CD4-positive, alpha-beta T cell treated with Interleukin-10 for 1 hour (primary cell): ENCODE data around the gene KDM4B.

Experiments
- DNase-seq: peaks from one replicate; pipeline ENCODE4 v3.0.0-alpha.2; 2020

The KDM4B gene

GRCh38 chr19:5074830-5075394 is 106.0 kb downstream of the KDM4B start:
- no peak for DNase-seq

DNA sequence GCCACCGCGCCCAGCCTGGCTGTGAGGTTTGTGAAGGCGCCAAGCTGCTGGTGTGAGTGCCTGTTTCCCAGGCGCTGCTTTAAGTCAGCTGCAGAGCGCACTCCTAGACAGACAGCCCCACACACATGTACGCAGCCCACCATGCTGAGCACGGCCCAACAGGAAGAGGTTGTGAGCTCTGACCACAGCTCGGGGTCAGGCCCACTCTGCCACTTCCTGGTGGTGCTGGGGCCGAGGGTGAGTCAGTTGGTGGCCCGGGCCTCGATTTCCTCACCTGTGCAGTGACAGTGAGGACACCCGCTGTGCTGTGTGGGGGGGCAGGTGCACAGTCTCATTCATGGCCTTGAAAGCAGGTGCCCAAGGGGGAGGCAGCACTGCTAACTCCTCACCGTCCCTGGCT is 106.7 kb downstream of the KDM4B start:
- DNase-seq, result peak; percentile 8

DNA sequence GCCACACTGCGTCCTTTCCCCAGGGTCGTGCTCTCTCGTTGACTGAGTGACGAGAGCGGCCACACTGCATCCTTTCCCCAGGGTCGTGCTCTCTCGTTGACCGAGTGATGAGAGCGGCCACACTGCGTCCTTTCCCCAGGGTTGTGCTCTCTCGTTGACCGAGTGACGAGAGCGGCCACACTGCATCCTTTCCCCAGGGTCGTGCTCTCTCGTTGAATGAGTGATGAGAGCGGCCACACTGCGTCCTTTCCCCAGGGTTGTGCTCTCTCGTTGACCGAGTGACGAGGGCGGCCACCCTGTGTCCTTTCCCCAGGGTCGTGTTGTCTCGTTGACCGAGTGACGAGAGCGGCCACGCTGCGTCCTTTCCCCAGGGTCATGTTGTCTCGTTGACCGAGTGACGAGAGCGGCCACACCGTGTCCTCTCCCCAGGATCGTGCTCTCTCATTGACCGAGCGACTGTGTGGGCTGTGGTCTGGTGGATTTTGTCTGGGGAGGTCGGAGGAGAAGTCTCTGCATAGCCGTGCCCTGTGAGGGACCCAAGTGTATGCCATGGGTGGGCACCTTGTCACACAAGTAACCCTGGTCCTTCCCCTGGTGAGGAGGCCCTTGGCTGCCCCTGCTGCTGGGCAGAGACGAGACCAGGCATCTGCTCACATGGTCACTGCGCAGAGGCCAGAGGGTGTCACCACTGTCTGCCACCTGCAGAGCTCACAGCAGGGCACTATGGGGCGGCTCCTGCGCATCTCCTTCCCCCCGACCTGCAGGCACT is 107.7 kb downstream of the KDM4B start:
- no peak for DNase-seq

DNA sequence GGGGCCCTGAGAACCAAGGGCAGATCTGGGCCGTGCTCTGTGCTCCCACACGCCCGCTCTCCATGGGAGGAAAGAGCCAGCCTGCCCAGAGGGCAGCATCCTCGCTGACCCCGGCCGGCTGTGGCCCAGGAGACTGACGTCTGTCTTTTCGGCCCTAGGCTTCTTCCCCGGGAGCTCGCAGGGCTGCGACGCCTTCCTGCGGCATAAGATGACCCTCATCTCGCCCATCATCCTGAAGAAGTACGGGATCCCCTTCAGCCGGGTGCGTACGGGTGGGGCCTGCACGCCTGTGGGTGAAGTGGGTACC is 108.2 kb downstream of the KDM4B start:
- no peak for DNase-seq

- peak; percentile 29 for DNase-seq
Observed at GRCh38 chr19:5078182-5078581, 109.3 kb downstream of the KDM4B start.

DNA sequence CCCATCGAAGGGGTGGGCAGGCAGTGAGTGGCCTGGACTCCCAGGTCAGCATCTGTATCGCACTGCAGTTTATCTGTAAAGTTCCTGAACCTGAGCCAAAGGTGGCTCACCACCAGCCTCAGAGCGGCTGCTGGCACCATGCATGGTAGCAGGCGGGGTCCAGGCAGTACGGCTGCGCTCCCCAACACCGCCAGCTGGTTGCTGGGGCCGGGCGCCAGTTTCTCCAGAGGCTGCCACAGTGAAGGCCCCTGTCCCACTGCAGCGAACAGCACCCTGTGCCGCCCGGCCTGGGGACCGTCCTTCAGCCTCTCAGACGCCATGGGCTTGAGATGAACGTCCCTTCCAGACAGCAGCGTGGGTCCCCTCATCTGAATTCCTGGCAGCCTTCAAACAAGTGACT is 109.8 kb downstream of the KDM4B start:
- DNase-seq, result no peak

DNA sequence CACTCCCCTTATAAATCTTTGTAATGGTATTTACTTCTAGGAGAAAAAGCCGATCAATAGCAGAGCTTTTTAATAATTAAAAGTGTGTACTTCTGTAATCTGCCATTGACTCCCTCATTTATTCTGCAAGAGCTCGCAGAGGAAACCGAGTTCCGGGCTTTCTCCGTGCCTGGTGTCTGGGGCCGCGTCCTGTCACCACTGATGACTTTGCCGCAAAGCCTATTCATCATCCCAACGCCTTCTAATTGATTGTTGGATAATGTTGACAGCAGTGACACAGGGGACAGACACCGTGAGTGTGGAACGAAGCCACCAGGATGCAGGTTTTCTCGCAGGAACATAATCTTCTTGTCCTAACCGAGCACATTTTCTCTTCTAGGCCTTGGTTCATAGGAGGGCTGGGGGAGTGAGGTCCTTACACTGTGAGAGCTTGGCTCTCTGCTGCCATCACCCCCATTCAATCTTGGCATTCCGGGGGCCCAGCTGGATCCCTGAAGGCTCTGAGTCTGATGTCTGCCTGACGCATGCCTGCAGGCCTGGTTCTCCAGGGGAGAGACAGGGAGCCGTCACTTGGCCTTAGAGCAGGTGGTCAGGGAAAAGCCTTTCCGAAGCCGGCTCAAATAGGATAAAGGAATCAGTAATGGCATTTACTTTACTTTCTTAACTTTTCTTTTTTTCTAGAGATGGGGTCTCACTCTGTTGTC is 110.3 kb downstream of the KDM4B start:
- DNase-seq, result no peak

GRCh38 chr19:5080030-5080654 is 111.2 kb downstream of the KDM4B start:
- DNase-seq, result no peak

DNA sequence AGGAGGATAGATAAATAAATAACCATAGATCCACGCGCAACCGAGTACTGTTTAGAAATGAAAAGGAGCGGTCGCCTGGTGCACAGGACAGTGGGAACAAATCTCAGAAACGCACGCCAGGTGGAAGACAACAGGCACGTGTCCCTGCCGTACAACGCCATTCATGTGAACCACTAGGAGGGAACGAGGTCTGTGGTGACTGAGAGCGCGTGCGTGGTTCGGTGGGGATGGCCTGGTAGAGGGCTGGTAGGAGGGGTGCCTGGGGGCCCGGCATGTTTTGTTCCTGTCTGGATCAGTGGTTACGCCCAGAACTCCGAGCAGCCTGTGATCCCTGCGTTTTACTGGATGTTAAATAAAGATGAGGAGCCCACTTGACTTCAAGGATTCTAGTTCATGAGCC is 111.9 kb downstream of the KDM4B start:
- no peak for DNase-seq

- DNase-seq, result no peak
Observed at GRCh38 chr19:5081443-5082161, 112.7 kb downstream of the KDM4B start.

GRCh38 chr19:5083547-5083965 is 114.6 kb downstream of the KDM4B start:
- DNase-seq, result no peak

GRCh38 chr19:5085566-5085965 is 116.7 kb downstream of the KDM4B start:
- DNase-seq, result no peak

- DNase-seq, result peak; percentile 28
Observed at GRCh38 chr19:5086230-5086629, 117.3 kb downstream of the KDM4B start.

GRCh38 chr19:5086725-5087439 is 118.0 kb downstream of the KDM4B start:
- no peak for DNase-seq

DNA sequence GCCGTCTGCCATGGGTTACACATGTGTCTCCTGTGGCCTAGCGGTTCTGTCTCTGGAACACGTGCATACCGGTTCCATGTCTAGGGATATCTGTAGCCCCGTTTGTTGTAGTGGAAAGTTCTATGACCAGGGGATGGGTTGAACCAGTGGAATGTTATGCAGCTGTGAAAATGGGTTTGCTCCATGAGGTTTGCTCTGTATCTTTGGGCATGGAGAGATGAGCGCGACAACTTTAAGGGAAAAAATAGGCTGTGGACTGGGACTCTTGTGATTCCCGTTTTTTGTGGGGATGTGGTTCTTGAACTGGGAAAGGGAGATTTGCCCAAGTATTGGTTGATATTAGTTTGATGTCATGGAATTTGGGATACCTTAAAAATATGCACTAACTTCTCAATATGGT is 120.4 kb downstream of the KDM4B start:
- no peak for DNase-seq

GRCh38 chr19:5090465-5091017 is 121.6 kb downstream of the KDM4B start:
- no peak for DNase-seq

DNA sequence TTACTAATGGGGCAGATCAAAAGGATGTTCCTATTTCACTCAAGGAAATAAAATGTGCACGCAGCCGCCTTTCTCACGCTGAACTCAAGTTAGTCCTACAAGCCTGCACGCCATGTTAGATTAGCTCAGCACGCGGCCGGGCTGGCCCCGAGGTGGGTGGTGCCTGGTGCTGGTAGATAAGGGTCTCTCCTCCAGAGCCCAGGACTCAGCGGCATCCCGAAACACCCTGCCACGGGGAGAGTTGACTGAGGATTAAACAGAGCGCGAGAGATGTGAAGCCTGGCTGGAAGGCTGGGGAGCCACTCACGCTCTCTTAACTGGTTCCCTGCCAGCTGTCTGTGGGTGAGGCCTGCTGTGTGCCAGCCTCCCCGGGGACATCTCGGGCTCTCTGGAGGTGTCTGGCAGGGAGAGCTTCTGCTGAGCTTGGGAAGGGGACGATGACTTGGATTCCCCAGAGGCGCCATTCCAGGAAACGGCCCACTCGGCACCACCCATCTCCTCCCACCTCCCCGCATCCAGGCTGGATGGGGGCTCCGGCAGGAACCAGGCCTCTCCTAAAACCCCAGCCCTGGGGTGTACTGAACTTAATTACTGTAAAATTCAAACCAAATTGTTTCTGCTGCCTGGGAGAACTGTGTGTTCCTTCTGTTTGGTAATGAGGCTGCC is 122.2 kb downstream of the KDM4B start:
- no peak for DNase-seq

DNA sequence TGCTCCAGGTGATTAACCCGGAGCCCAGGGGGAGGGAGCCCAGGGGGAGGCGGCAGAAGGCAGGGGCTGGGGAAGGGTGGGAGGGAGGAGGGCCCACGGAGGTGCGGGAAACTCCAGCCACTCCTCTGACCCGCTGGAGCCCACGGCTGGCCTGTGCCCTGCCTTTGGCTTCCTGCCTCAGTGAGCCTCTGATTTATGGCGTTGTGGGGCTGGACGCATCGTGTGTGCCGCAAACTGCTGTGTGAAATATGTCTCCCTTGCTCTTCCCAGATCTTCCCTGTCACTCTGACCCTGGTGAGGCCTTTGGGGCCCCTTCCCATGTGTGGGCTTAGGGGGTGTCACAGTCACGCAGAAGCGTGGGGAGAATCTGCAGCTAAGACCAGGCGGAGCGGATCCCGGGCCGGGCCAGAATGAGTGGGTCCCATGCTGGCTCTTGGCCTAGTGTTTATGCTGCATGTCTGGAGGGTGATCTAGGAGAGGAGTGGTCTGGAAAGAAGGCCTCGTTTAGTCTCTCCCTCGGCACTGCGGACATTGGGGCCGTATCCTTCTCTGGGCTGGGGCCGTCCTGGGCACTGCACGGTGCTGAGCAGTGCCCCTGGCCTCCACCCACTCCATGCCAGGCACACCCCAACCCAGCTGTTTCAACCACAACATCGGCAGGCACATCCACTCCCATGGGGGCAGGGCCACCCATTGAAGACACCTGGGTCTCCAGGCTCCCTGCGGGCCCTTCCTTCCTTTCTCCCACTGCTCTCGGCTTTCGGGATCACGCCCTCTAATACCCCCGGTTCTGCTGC is 123.0 kb downstream of the KDM4B start:
- DNase-seq, result no peak

DNA sequence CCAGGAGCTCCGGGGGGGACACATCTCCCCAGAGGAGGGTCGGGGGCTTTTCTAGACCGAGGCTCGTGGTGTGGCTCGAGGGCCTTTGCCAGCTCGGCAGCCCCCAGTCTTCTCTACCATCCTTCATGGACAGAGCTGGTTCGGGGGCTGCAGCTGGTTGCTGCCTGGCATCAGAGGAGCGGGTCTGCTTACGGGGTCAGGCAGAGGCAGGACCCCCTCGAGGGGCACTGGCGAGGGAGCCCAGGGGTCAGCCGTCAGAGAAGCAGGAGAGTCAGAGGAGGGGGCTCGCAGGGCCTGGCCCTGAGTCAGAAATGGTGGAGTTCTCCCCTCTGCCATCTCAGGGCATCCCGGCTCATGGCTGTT is 123.5 kb downstream of the KDM4B start:
- DNase-seq, result no peak

DNA sequence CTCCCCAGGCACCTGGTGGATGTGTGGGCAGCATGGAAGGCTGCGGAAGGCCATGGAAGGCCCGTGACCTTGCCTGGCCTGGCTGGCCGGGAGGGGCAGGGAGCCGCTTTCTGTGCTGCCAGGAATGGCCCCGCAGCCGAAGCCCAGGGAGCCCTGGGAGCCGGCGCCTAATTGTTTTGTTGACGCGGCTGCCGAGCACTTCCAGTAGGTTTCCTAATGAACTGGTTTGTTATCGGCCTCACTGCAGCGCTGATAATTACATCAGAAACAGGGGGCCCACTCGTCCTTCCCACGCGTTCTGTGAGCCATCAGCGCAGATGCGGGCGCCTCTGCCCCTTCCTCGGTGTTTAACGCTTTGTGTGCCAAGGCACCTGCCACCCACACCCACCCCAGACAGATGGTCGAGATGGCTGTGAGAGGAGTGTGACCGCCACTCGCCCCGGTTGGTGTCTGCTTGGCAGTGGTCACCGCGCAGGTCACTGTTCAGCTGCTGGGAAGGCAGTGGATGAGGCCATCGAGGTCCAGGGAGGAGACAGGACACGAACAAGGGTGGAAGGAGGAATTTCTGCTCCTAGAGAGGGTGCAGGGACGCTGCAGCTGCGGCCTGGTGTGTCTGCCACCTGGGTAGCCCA is 124.5 kb downstream of the KDM4B start:
- no peak for DNase-seq
